HG03280 (cell line): ENCODE data around the gene COL8A1.
A peak's percentile ranks its signal among the peaks of the same experiment; 100 is the strongest.

Source experiments
- ATAC-seq: cut with Tn5 transposase; IDR thresholded peaks from one replicate; pipeline ENCODE4 v1.9.1; 2021; ENCODE audit warnings: mild to moderate bottlenecking, moderate library complexity; ENCODE audit not compliant: unreplicated experiment

COL8A1 gene

GRCh38 chr3:99781761-99782160, 143.4 kb downstream of the COL8A1 start:
- ATAC-seq: no peak

GRCh38 chr3:99783011-99783573, 144.7 kb downstream of the COL8A1 start:
- no peak for ATAC-seq

GRCh38 chr3:99789011-99789721, 150.8 kb downstream of the COL8A1 start:
- peak; percentile 93 for ATAC-seq

- ATAC-seq: no peak
These were observed 156.1 kb downstream of the COL8A1 start for GRCh38 chr3:99794485-99794884.

GRCh38 chr3:99795573-99795972, 157.2 kb downstream of the COL8A1 start:
- no peak for ATAC-seq

GRCh38 chr3:99799422-99799821, 161.0 kb downstream of the COL8A1 start:
- ATAC-seq: no peak

- no peak for ATAC-seq
These were observed 164.9 kb downstream of the COL8A1 start for GRCh38 chr3:99803297-99803696.

- no peak for ATAC-seq
These were observed 166.8 kb downstream of the COL8A1 start for GRCh38 chr3:99805160-99805559.

GRCh38 chr3:99808163-99808794, 169.9 kb downstream of the COL8A1 start:
- ATAC-seq: no peak

GRCh38 chr3:99809565-99809964, 171.2 kb downstream of the COL8A1 start:
- no peak for ATAC-seq

- ATAC-seq: no peak
These were observed 172.0 kb downstream of the COL8A1 start for GRCh38 chr3:99810403-99810802.

GRCh38 chr3:99817047-99817436, 178.6 kb downstream of the COL8A1 start:
- no peak for ATAC-seq

- ATAC-seq: peak; percentile 98
These were observed 179.2 kb downstream of the COL8A1 start, which contains the start of gene CMSS1 for GRCh38 chr3:99817437-99818240. Gene CMSS1 (plus strand): TSS chr3:99817862.

- ATAC-seq: no peak
These were observed 180.4 kb downstream of the COL8A1 start for GRCh38 chr3:99818818-99819217.

- ATAC-seq: no peak
These were observed 185.6 kb downstream of the COL8A1 start for GRCh38 chr3:99823723-99824711.

- ATAC-seq: no peak
These were observed 186.7 kb downstream of the COL8A1 start for GRCh38 chr3:99825004-99825640.

- ATAC-seq: no peak
These were observed 191.4 kb downstream of the COL8A1 start for GRCh38 chr3:99829844-99830243.

- no peak for ATAC-seq
These were observed 195.3 kb downstream of the COL8A1 start for GRCh38 chr3:99833617-99834205.

GRCh38 chr3:99834211-99834957, 196.0 kb downstream of the COL8A1 start:
- ATAC-seq: no peak
